Nucleus accumbens (tissue), 56 donors: ENCODE results near the gene NCK2.

Experiments used
- DNase-seq, 56 donors: peaks; one replicate each; lab custom pipeline; 2025; lab: John Stamatoyannopoulos, UW

NCK2 gene

GRCh38 chr2:105788670-105789290, 44.1 kb downstream of the NCK2 start:
- no peak for DNase-seq

GRCh38 chr2:105789745-105790460, 45.2 kb downstream of the NCK2 start:
- peak in 25 of 56 donors; percentile 10 to 62 (median 31) for DNase-seq

- DNase-seq: no peak
Measured at GRCh38 chr2:105790461-105791149, 45.9 kb downstream of the NCK2 start.

GRCh38 chr2:105791229-105791628, 46.5 kb downstream of the NCK2 start:
- DNase-seq: no peak

GRCh38 chr2:105792561-105792960, 47.8 kb downstream of the NCK2 start:
- DNase-seq: no peak

GRCh38 chr2:105793196-105793975, 48.7 kb downstream of the NCK2 start:
- no peak for DNase-seq

GRCh38 chr2:105794926-105795574, 50.3 kb downstream of the NCK2 start:
- DNase-seq: no peak

- DNase-seq: no peak
Measured at GRCh38 chr2:105795575-105795934, 50.8 kb downstream of the NCK2 start.

GRCh38 chr2:105796131-105796638, 51.5 kb downstream of the NCK2 start:
- DNase-seq: no peak

- no peak for DNase-seq
Measured at GRCh38 chr2:105796791-105797190, 52.1 kb downstream of the NCK2 start.

- DNase-seq: no peak
Measured at GRCh38 chr2:105797298-105797819, 52.6 kb downstream of the NCK2 start.

GRCh38 chr2:105798595-105798994, 53.9 kb downstream of the NCK2 start:
- no peak for DNase-seq

- no peak for DNase-seq
Measured at GRCh38 chr2:105800036-105800713, 55.5 kb downstream of the NCK2 start.

GRCh38 chr2:105800953-105801635, 56.4 kb downstream of the NCK2 start:
- no peak for DNase-seq

GRCh38 chr2:105801961-105802360, 57.2 kb downstream of the NCK2 start:
- no peak for DNase-seq

- no peak for DNase-seq
Measured at GRCh38 chr2:105802587-105802986, 57.9 kb downstream of the NCK2 start.

GRCh38 chr2:105803337-105803736, 58.6 kb downstream of the NCK2 start:
- no peak for DNase-seq

- no peak for DNase-seq
Measured at GRCh38 chr2:105803773-105804172, 59.1 kb downstream of the NCK2 start.

GRCh38 chr2:105804266-105804665, 59.6 kb downstream of the NCK2 start:
- no peak for DNase-seq
